ENCODE results near the gene PRDM11.

PRDM11 gene

DNA sequence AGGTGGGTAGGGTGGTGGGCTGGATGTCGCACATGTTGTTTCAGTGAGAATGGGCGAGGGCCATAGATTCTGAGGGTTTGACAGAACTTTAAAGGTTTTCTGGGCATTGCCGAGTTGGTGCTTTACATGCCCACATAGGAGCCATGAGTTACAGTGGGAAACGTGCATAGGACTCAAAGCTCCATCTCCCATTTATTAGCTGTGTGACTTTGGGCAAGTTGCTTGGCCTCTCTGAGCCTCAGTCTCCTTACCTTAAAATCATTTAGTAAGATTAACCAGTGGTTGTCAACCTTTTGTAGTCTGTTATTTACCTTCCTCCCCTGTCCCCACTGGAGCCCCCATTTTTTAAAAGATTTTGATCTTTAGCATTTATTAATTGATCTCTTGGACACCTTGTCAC is 72.3 kb downstream of the PRDM11 start:
- Histone ChIP-seq H3K27me3 (ENCODE audit: insufficient read depth, low read depth) (no peaks in the 10 kb centered on the region), H2AFZ (ENCODE audit: low read depth) (no peak overlapping the region), H3K4me1 (ENCODE audit: low read depth, poor library complexity, severe bottlenecking) (peaks cover 8% of the 10 kb centered on the region), H3K79me2 (ENCODE audit: insufficient read depth, low read depth) (no peaks in the 10 kb centered on the region), H3K4me2 (no peak overlapping the region), H3K36me3 (ENCODE audit: insufficient read depth) (no peaks in the 10 kb centered on the region), H3K4me3 (IDR thresholded peaks at IDR 0.05; ENCODE audit: insufficient read depth, low read depth, low read length) (no peak overlapping the region), H3K9ac (no peak overlapping the region), H4K20me1 (ENCODE audit: insufficient read depth) (no peaks in the 10 kb centered on the region), H3K27ac (no peak overlapping the region)
- TF ChIP-seq, protein P1, sequence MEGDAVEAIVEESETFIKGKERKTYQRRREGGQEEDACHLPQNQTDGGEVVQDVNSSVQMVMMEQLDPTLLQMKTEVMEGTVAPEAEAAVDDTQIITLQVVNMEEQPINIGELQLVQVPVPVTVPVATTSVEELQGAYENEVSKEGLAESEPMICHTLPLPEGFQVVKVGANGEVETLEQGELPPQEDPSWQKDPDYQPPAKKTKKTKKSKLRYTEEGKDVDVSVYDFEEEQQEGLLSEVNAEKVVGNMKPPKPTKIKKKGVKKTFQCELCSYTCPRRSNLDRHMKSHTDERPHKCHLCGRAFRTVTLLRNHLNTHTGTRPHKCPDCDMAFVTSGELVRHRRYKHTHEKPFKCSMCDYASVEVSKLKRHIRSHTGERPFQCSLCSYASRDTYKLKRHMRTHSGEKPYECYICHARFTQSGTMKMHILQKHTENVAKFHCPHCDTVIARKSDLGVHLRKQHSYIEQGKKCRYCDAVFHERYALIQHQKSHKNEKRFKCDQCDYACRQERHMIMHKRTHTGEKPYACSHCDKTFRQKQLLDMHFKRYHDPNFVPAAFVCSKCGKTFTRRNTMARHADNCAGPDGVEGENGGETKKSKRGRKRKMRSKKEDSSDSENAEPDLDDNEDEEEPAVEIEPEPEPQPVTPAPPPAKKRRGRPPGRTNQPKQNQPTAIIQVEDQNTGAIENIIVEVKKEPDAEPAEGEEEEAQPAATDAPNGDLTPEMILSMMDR (conservative IDR thresholded peaks at IDR 0.05; ENCODE audit: low read depth, low read length) = no peak

DNA sequence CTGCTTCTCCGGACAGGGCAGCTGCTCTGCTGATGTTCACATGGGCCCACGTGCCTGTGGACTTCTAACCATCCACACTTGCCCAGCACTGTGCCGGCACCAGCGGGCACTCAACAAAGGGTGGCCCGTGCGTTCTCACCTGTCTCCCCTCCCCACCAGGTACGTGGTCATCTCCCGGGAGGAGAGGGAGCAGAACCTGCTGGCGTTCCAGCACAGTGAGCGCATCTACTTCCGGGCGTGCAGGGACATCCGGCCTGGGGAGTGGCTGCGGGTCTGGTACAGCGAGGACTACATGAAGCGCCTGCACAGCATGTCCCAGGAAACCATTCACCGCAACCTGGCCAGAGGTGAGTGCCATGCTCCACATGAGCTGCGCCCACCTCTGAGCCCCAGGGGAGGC is 73.0 kb downstream of the PRDM11 start:
- no peaks in the 10 kb centered on the region for H3K36me3 ChIP-seq (ENCODE audit: insufficient read depth)
- H3K79me2 ChIP-seq (ENCODE audit: insufficient read depth, low read depth) = no peaks in the 10 kb centered on the region
- H2AFZ ChIP-seq (ENCODE audit: low read depth) = no peak overlapping the region
- no peaks in the 10 kb centered on the region for H3K27me3 ChIP-seq (ENCODE audit: insufficient read depth, low read depth)
- H4K20me1 ChIP-seq (ENCODE audit: insufficient read depth) = no peaks in the 10 kb centered on the region
- TF ChIP-seq, protein P1 (conservative IDR thresholded peaks at IDR 0.05; ENCODE audit: low read depth, low read length) = no peak
- no peak overlapping the region for H3K27ac ChIP-seq
- no peak overlapping the region for H3K4me3 ChIP-seq (IDR thresholded peaks at IDR 0.05; ENCODE audit: insufficient read depth, low read depth, low read length)
- H3K9ac ChIP-seq = no peak overlapping the region
- peaks cover 8% of the 10 kb centered on the region for H3K4me1 ChIP-seq (ENCODE audit: low read depth, poor library complexity, severe bottlenecking)
- H3K4me2 ChIP-seq = no peak overlapping the region

DNA sequence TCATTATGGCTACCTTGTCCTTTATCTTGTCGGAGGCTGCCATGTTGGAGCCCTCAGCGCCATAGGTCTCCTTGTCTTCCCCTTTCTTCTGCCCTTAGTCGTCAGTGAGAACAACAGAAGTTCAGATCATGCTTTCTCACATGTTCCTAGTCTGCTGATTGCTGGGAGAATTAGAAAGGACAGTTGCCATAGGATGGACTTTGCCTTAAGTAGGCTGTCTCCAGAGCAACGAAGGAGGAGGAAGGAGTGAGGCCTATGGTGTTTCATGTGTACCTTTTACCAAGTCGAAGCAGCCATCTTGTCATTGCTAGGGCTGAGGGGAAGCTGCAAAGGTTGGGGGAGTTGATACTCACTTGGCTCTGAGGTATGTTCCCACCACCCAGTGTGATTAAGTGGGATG is 77.1 kb downstream of the PRDM11 start:
- Histone ChIP-seq H3K79me2 (ENCODE audit: insufficient read depth, low read depth) (no peaks in the 10 kb centered on the region), H3K4me3 (IDR thresholded peaks at IDR 0.05; ENCODE audit: insufficient read depth, low read depth, low read length) (no peak overlapping the region), H4K20me1 (ENCODE audit: insufficient read depth) (no peaks in the 10 kb centered on the region), H3K4me2 (no peak overlapping the region), H3K36me3 (ENCODE audit: insufficient read depth) (no peaks in the 10 kb centered on the region), H3K27ac (no peak overlapping the region), H2AFZ (ENCODE audit: low read depth) (no peak overlapping the region), H3K9ac (no peak overlapping the region), H3K4me1 (ENCODE audit: low read depth, poor library complexity, severe bottlenecking) (no peaks in the 10 kb centered on the region), H3K27me3 (ENCODE audit: insufficient read depth, low read depth) (no peaks in the 10 kb centered on the region)
- TF ChIP-seq, protein P1 (conservative IDR thresholded peaks at IDR 0.05; ENCODE audit: low read depth, low read length) = no peak

DNA sequence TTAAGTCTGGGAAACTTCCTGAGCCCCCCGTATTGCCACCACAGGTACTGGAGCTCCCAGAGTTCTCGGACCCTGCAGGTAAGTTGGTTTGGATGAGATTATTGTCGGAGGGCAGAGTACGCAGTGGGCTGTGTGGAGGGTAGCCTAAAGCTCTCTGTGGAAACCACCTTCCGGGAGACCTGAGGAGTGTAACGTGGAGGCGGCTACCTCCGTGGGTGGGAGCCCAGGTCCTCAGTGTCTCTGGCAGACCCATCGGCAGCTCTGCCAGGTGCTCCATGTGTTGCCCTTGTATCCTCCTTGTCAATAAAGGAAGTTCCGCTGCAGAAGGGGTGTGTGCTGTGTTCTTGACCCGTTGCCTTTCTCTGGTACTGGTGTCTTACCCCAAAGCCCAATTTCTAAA is 78.3 kb downstream of the PRDM11 start:
- TF ChIP-seq, protein P1 (conservative IDR thresholded peaks at IDR 0.05; ENCODE audit: low read depth, low read length) = no peak
- H3K36me3 ChIP-seq (ENCODE audit: insufficient read depth) = no peaks in the 10 kb centered on the region
- no peaks in the 10 kb centered on the region for H3K79me2 ChIP-seq (ENCODE audit: insufficient read depth, low read depth)

More for the DNA sequence above, 78.3 kb downstream of the PRDM11 start:
- Histone ChIP-seq H3K4me2 (no peak overlapping the region), H3K9ac (no peak overlapping the region), H2AFZ (ENCODE audit: low read depth) (no peak overlapping the region), H3K27ac (no peak overlapping the region), H3K27me3 (ENCODE audit: insufficient read depth, low read depth) (no peaks in the 10 kb centered on the region), H3K4me1 (ENCODE audit: low read depth, poor library complexity, severe bottlenecking) (no peaks in the 10 kb centered on the region), H3K4me3 (IDR thresholded peaks at IDR 0.05; ENCODE audit: insufficient read depth, low read depth, low read length) (no peak overlapping the region), H4K20me1 (ENCODE audit: insufficient read depth) (no peaks in the 10 kb centered on the region)

Data from KMS-11 (cell line).